ENCODE measurements around the gene MRPL58.
"Not testable (repeated sequence)": the region's sequence is repeated elsewhere in the genome, so short reads cannot be mapped to it uniquely, and the experiment has no call there.

MRPL58 gene

GRCh38 chr17:75019710-75020109 is 7.2 kb downstream of the MRPL58 start:
- no peak for DNase-seq

- DNase-seq: no peak
Measured at GRCh38 chr17:75020331-75021110, 8.1 kb downstream of the MRPL58 start.

- peak; percentile 70 for DNase-seq
Measured at GRCh38 chr17:75024686-75025397, 12.4 kb downstream of the MRPL58 start.

- not testable (repeated sequence) for DNase-seq
Measured at GRCh38 chr17:75025398-75025734, 12.9 kb downstream of the MRPL58 start.

- DNase-seq: not testable (repeated sequence)
Measured at GRCh38 chr17:75026650-75027049, 14.2 kb downstream of the MRPL58 start.

- no peak for DNase-seq
Measured at GRCh38 chr17:75030161-75030560, 17.7 kb downstream of the MRPL58 start.

GRCh38 chr17:75031972-75032719 is 19.7 kb downstream of the MRPL58 start:
- DNase-seq: peak; percentile 77

GRCh38 chr17:75032720-75033280 is 20.3 kb downstream of the MRPL58 start:
- DNase-seq: no peak

GRCh38 chr17:75033346-75034235 is 21.1 kb downstream of the MRPL58 start:
- DNase-seq: peak; percentile 100

- DNase-seq: peak; percentile 99
Measured at GRCh38 chr17:75034236-75034908, 21.9 kb downstream of the MRPL58 start.

GRCh38 chr17:75036643-75037268 is 24.3 kb downstream of the MRPL58 start:
- peak; percentile 84 for DNase-seq

- no peak for DNase-seq
Measured at GRCh38 chr17:75039238-75039637, 26.8 kb downstream of the MRPL58 start.

GRCh38 chr17:75041656-75042280 is 29.3 kb downstream of the MRPL58 start:
- no peak for DNase-seq

GRCh38 chr17:75043789-75044188 is 31.3 kb downstream of the MRPL58 start:
- DNase-seq: not testable (repeated sequence)

- DNase-seq: no peak
Measured at GRCh38 chr17:75044716-75045115, 32.2 kb downstream of the MRPL58 start.

- DNase-seq: not testable (repeated sequence)
Measured at GRCh38 chr17:75045946-75046406, 33.5 kb downstream of the MRPL58 start.

- DNase-seq: peak; percentile 97
Measured at GRCh38 chr17:75046407-75047289, 34.2 kb downstream of the MRPL58 start, which contains the start of the genes ATP5PD and KCTD2. Gene ATP5PD, minus strand, starts transcription at chr17:75046969. Its CDS starts 4,319 bp downstream, at chr17:75042650. Gene KCTD2, plus strand, starts transcription at chr17:75047225. Its CDS starts 26 bp downstream, at chr17:75047251.

GRCh38 chr17:75047398-75048098 is 35.1 kb downstream of the MRPL58 start:
- DNase-seq: peak; percentile 74

Data from activated CD8-positive, alpha-beta memory T cell treated with anti-CD3 and anti-CD28 coated beads for 24 hours (primary cell).